HEK293T (cell line): ENCODE measurements around the gene JARID2.

Source experiments
- BHLHE40 ChIP-seq: fragments of 450-650 bp; IDR thresholded peaks from 2 replicates; pipeline ENCODE4 v1.6.1; 2016; ENCODE audit warnings: mild to moderate bottlenecking, moderate library complexity, borderline replicate concordance
- CTBP1 ChIP-seq: fragments of 450-650 bp; IDR thresholded peaks from 2 replicates; pipeline ENCODE4 v1.6.1; 2016; ENCODE audit warnings: borderline replicate concordance
- ELF4 ChIP-seq: fragments of 450-650 bp; IDR thresholded peaks from 2 replicates; pipeline ENCODE4 v1.6.1; 2017; ENCODE audit warnings: antibody characterized with exemption
- FOXA1 ChIP-seq: fragments of 450-650 bp; IDR thresholded peaks from 2 replicates; pipeline ENCODE4 v1.6.1; 2016; ENCODE audit warnings: mild to moderate bottlenecking
- FOXK2 ChIP-seq: fragments of 450-650 bp; IDR thresholded peaks from 2 replicates; pipeline ENCODE4 v1.6.1; 2016; ENCODE audit warnings: mild to moderate bottlenecking
- FOXM1 ChIP-seq: fragments of 450-650 bp; IDR thresholded peaks from 2 replicates; pipeline ENCODE4 v1.6.1; 2017; ENCODE audit warnings: mild to moderate bottlenecking, borderline replicate concordance
- HDGF ChIP-seq: fragments of 450-650 bp; IDR thresholded peaks from 2 replicates; pipeline ENCODE4 v1.6.1; 2017; ENCODE audit warnings: antibody characterized with exemption, borderline replicate concordance
- L3MBTL2 ChIP-seq: fragments of 450-650 bp; conservative IDR thresholded peaks from 2 replicates; pipeline ENCODE4 v1.6.1; 2016; ENCODE audit warnings: mild to moderate bottlenecking
- NFRKB ChIP-seq: fragments of 450-650 bp; IDR thresholded peaks from 2 replicates; pipeline ENCODE4 v1.6.1; 2016; ENCODE audit warnings: mild to moderate bottlenecking, moderate library complexity
- SP1 ChIP-seq: fragments of 450-650 bp; IDR thresholded peaks from 2 replicates; pipeline ENCODE4 v1.6.1; 2017
- SUZ12 ChIP-seq: fragments of 450-650 bp; IDR thresholded peaks from 2 replicates; pipeline ENCODE4 v1.6.1; 2016; ENCODE audit warnings: mild to moderate bottlenecking
- TARDBP ChIP-seq: fragments of 450-650 bp; IDR thresholded peaks from 2 replicates; pipeline ENCODE4 v1.6.1; 2016
- ZNF384 ChIP-seq: fragments of 450-650 bp; IDR thresholded peaks from 2 replicates; pipeline ENCODE4 v1.6.1; 2016
- TF ChIP-seq, protein P1 (sequence below): fragments of 450-650 bp; IDR thresholded peaks from 2 replicates; pipeline ENCODE4 v1.6.1; 2016

DNA sequence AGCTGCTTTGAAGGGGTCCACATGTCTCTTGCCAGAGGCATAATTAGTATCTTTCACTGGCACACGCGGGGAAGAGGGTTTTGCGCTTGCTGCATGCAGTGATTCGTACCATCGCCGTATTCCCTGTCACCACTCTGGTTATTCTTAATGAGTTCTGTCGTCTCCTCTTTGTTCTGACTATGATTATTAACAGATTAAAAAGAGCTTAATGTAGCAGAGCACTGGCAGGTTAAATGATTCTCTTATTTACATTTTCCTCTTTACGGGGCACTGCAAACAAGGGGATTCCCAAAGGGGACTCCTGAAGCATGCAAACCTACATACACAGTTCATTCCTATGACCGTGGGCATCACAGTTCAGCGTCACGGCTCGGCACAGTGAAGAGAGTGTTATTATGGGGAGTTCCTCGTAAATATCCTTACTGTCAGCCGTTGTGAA lies 212.2 kb downstream of the JARID2 start:
- TF ChIP-seq FOXA1 = no peak
- TF ChIP-seq ELF4 = no peak
- no peak for TF ChIP-seq FOXK2
- no peak for TF ChIP-seq SP1
- TF ChIP-seq CTBP1 = no peak
- no peak for TF ChIP-seq FOXM1
- TF ChIP-seq SUZ12 = no peak
- TF ChIP-seq, protein P1, sequence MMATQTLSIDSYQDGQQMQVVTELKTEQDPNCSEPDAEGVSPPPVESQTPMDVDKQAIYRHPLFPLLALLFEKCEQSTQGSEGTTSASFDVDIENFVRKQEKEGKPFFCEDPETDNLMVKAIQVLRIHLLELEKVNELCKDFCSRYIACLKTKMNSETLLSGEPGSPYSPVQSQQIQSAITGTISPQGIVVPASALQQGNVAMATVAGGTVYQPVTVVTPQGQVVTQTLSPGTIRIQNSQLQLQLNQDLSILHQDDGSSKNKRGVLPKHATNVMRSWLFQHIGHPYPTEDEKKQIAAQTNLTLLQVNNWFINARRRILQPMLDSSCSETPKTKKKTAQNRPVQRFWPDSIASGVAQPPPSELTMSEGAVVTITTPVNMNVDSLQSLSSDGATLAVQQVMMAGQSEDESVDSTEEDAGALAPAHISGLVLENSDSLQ = 0 out of 2 replicates have a peak, but pooled peaks have one; percentile 13
- TF ChIP-seq BHLHE40 = no peak
- no peak for TF ChIP-seq HDGF
- TF ChIP-seq NFRKB = no peak
- no peak for TF ChIP-seq TARDBP
- TF ChIP-seq L3MBTL2 = no peak
- no peak for TF ChIP-seq ZNF384
